GM12878 (cell line): Measurements from ENCODE around the gene FAM76B. TPM values are rescaled to one million over a fixed set of nuclear protein-coding genes. Genes with fewer than 3 reads are reported as not detected.
A peak's percentile ranks its signal among the peaks of the same experiment; 100 is the strongest.

Source experiments
- ATF7 ChIP-seq: fragments of 450-650 bp; IDR thresholded peaks from 2 replicates; pipeline ENCODE4 v1.6.1; 2016; ENCODE audit warnings: low read depth, mild to moderate bottlenecking
- BRCA1 ChIP-seq: IDR thresholded peaks from 2 replicates; pipeline ENCODE4 v1.6.1; 2011; ENCODE audit warnings: low read depth, low read length, improper control_type of control experiment
- CHD1 ChIP-seq: IDR thresholded peaks from 2 replicates; pipeline ENCODE4 v1.6.1; 2012; ENCODE audit warnings: low read depth, low read length, improper control_type of control experiment
- EGR1 ChIP-seq, 2 experiments: IDR thresholded peaks; 1 replicate in 1 of 2; 2 replicates in 1 of 2; pipeline ENCODE4 v1.6.1; 2011 to 2012; ENCODE audit warnings: low read depth in 2 of 2, low read length in 2 of 2, borderline replicate concordance in 1 of 2, mild to moderate bottlenecking in 1 of 2, moderate library complexity in 1 of 2
- MEF2B ChIP-seq: fragments of 450-650 bp; IDR thresholded peaks from 2 replicates; pipeline ENCODE4 v1.6.1; 2018; ENCODE audit warnings: mild to moderate bottlenecking, moderate library complexity; ENCODE audit not compliant: partially characterized antibody, poor library complexity, severe bottlenecking
- MXI1 ChIP-seq: fragments of 150-350 bp; IDR thresholded peaks from 2 replicates; pipeline ENCODE4 v1.6.1; 2011; ENCODE audit warnings: low read depth, mild to moderate bottlenecking, inconsistent platforms, low read length, improper control_type of control experiment
- RAD21 ChIP-seq: IDR thresholded peaks from 2 replicates; pipeline ENCODE4 v1.6.1; 2011; ENCODE audit warnings: mild to moderate bottlenecking, low read depth, low read length, moderate library complexity; ENCODE audit not compliant: insufficient read depth
- SMC3 ChIP-seq: IDR thresholded peaks from 2 replicates; pipeline ENCODE4 v1.6.1; 2011; ENCODE audit warnings: low read length, improper control_type of control experiment, borderline replicate concordance
- SUZ12 ChIP-seq: fragments of 200-600 bp; sonication (generic); IDR thresholded peaks from one replicate; pipeline ENCODE4 v1.6.1; 2018; ENCODE audit warnings: antibody characterized with exemption, mild to moderate bottlenecking; ENCODE audit not compliant: unreplicated experiment
- TCF12 ChIP-seq: IDR thresholded peaks from 2 replicates; pipeline ENCODE4 v1.6.1; 2011; ENCODE audit warnings: low read depth, mild to moderate bottlenecking, low read length
- ZNF384 ChIP-seq: IDR thresholded peaks from 2 replicates; pipeline ENCODE4 v1.6.1; 2012; ENCODE audit warnings: low read depth, mild to moderate bottlenecking, low read length, improper control_type of control experiment, borderline replicate concordance
- polyA plus RNA-seq, 11 experiments: library from polyadenylated mRNA; depleted of rRNA in 4 of 11; unstranded in 6 of 11; stranded (reverse) in 5 of 11; fragments of >200 nt; fragmentation: Nextera tagmentation in 4 of 11; fragmentation: Illumina TruSeq in 1 of 11; extraction: Ambion mirVana in 4 of 11; extraction: Trizol in 1 of 11; gene quantifications; 1 replicate in 1 of 11; 2 replicates in 10 of 11; pipeline versions ENCODE4 v1.2.1 to v1.2.3, GENCODE V29; 2011 to 2016; ENCODE audit warnings: inconsistent platforms in 2 of 11, missing spikeins in 2 of 11, low read depth in 1 of 11
- total RNA-seq, 4 experiments: library from RNA; depleted of rRNA in 3 of 4; stranded (reverse); fragments of >200 nt in 3 of 4; fragmentation: Illumina TruSeq in 1 of 4; extraction: Trizol in 1 of 4; gene quantifications; 2 replicates each; pipeline versions ENCODE4 v1.2.1 to v1.2.3, GENCODE V29; 2013 to 2021
- TF ChIP-seq, protein P1 (sequence below): fragments of 450-650 bp; IDR thresholded peaks from 2 replicates; pipeline ENCODE4 v1.6.1; 2017; ENCODE audit warnings: antibody characterized with exemption, mild to moderate bottlenecking, moderate library complexity
- TF ChIP-seq, protein P2 (sequence below): IDR thresholded peaks from 2 replicates; pipeline ENCODE4 v1.6.1; 2011; ENCODE audit warnings: mild to moderate bottlenecking, low read depth, low read length, moderate library complexity; ENCODE audit not compliant: insufficient replicate concordance
- TF ChIP-seq, protein P3 (sequence below): fragments of 150-350 bp; IDR thresholded peaks from 2 replicates; pipeline ENCODE4 v1.6.1; 2014; ENCODE audit warnings: mild to moderate bottlenecking, low read depth, low read length
- TF ChIP-seq, protein P4 (sequence below): fragments of 450-650 bp; conservative IDR thresholded peaks from 2 replicates; pipeline ENCODE4 v1.6.1; 2017; ENCODE audit warnings: mild to moderate bottlenecking, moderate library complexity
- TF ChIP-seq, protein P5 (sequence below): IDR thresholded peaks from 2 replicates; pipeline ENCODE4 v1.6.1; 2012; ENCODE audit warnings: low read length, inconsistent platforms

The FAM76B gene
- total and polyA plus RNA-seq, 10 of the 15 experiments (the other 5 are each of a cell fraction or from before 2014, with no cell fraction given) = 13.5 to 56.8 (median 28.4) TPM

DNA sequence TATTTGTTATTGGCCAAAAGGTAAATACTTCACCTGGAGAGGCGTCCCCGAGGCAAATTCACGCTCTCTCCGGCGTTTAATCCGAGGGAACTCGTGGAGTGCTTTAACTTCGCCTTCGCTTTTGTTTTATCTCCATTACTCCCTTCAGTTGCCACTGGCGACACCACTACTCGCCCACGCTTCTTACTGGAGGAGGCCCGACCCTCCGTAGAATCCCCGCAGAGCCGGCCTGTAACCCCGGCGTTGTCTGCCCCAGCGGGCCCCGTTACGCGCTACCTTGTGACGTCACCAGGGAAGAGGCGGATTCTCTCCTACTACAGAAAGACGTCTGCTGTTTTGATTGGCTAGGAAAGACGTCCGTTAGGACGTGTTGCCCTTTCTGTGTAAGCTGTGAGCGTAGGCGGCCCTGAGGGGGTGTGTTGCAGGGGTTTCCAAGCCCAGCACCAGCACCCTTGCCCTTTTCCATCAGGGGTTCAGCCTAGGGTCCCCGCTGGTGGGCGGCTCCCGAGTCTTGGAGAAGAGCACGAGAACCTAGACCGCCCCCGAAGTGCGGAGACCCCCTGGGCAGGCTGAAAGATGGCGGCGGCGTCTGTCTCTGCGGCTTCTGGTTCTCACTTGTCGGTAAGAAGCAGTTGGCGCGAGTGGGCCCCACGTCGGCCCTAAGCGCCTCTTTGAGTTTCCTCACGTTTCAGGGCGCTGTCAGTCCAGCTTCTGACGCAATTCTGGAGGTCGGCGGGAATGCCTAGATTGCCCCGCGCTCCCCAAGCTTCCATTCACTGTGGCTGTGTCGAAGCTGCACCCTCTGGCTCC lies 746 bp upstream of the FAM76B start, which contains the start of gene CEP57 (continued):
- TF ChIP-seq, protein P1, sequence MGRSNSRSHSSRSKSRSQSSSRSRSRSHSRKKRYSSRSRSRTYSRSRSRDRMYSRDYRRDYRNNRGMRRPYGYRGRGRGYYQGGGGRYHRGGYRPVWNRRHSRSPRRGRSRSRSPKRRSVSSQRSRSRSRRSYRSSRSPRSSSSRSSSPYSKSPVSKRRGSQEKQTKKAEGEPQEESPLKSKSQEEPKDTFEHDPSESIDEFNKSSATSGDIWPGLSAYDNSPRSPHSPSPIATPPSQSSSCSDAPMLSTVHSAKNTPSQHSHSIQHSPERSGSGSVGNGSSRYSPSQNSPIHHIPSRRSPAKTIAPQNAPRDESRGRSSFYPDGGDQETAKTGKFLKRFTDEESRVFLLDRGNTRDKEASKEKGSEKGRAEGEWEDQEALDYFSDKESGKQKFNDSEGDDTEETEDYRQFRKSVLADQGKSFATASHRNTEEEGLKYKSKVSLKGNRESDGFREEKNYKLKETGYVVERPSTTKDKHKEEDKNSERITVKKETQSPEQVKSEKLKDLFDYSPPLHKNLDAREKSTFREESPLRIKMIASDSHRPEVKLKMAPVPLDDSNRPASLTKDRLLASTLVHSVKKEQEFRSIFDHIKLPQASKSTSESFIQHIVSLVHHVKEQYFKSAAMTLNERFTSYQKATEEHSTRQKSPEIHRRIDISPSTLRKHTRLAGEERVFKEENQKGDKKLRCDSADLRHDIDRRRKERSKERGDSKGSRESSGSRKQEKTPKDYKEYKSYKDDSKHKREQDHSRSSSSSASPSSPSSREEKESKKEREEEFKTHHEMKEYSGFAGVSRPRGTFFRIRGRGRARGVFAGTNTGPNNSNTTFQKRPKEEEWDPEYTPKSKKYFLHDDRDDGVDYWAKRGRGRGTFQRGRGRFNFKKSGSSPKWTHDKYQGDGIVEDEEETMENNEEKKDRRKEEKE = no peak
- TF ChIP-seq ZNF384 = no peak
- TF ChIP-seq, protein P2, sequence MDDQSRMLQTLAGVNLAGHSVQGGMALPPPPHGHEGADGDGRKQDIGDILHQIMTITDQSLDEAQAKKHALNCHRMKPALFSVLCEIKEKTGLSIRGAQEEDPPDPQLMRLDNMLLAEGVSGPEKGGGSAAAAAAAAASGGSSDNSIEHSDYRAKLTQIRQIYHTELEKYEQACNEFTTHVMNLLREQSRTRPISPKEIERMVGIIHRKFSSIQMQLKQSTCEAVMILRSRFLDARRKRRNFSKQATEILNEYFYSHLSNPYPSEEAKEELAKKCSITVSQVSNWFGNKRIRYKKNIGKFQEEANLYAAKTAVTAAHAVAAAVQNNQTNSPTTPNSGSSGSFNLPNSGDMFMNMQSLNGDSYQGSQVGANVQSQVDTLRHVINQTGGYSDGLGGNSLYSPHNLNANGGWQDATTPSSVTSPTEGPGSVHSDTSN = peak; percentile 95
- TF ChIP-seq TCF12 = no peak
- TF ChIP-seq, protein P3, sequence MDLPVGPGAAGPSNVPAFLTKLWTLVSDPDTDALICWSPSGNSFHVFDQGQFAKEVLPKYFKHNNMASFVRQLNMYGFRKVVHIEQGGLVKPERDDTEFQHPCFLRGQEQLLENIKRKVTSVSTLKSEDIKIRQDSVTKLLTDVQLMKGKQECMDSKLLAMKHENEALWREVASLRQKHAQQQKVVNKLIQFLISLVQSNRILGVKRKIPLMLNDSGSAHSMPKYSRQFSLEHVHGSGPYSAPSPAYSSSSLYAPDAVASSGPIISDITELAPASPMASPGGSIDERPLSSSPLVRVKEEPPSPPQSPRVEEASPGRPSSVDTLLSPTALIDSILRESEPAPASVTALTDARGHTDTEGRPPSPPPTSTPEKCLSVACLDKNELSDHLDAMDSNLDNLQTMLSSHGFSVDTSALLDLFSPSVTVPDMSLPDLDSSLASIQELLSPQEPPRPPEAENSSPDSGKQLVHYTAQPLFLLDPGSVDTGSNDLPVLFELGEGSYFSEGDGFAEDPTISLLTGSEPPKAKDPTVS = no peak
- TF ChIP-seq, protein P4, sequence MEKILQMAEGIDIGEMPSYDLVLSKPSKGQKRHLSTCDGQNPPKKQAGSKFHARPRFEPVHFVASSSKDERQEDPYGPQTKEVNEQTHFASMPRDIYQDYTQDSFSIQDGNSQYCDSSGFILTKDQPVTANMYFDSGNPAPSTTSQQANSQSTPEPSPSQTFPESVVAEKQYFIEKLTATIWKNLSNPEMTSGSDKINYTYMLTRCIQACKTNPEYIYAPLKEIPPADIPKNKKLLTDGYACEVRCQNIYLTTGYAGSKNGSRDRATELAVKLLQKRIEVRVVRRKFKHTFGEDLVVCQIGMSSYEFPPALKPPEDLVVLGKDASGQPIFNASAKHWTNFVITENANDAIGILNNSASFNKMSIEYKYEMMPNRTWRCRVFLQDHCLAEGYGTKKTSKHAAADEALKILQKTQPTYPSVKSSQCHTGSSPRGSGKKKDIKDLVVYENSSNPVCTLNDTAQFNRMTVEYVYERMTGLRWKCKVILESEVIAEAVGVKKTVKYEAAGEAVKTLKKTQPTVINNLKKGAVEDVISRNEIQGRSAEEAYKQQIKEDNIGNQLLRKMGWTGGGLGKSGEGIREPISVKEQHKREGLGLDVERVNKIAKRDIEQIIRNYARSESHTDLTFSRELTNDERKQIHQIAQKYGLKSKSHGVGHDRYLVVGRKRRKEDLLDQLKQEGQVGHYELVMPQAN = peak; percentile 28
- TF ChIP-seq ATF7 = peak; percentile 99
- TF ChIP-seq SMC3 = no peak
- TF ChIP-seq EGR1 (IDR thresholded peaks at IDR 0.05; ENCODE audit: borderline replicate concordance in 1 of 2, low read depth in 2 of 2, low read length in 2 of 2) = peak; percentile 37 to 96
- TF ChIP-seq RAD21 = no peak
- TF ChIP-seq CHD1 = no peak
- TF ChIP-seq MEF2B = peak; percentile 39
- no peak for TF ChIP-seq SUZ12
- TF ChIP-seq, protein P5, sequence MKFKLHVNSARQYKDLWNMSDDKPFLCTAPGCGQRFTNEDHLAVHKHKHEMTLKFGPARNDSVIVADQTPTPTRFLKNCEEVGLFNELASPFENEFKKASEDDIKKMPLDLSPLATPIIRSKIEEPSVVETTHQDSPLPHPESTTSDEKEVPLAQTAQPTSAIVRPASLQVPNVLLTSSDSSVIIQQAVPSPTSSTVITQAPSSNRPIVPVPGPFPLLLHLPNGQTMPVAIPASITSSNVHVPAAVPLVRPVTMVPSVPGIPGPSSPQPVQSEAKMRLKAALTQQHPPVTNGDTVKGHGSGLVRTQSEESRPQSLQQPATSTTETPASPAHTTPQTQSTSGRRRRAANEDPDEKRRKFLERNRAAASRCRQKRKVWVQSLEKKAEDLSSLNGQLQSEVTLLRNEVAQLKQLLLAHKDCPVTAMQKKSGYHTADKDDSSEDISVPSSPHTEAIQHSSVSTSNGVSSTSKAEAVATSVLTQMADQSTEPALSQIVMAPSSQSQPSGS = peak; percentile 91
- peak; percentile 57; the same call in 1 of the 2 replicates for TF ChIP-seq BRCA1
- TF ChIP-seq MXI1 = peak; percentile 31
